Bronchial epithelial cell (primary cell): Measurements from ENCODE around the gene PTPRN2. TPM values are rescaled to one million over a fixed set of nuclear protein-coding genes. Genes with fewer than 3 reads are reported as not detected.
"Not testable (repeated sequence)": the region's sequence is repeated elsewhere in the genome, so short reads cannot be mapped to it uniquely, and the experiment has no call there.

Source experiments
- DNase-seq: peaks from one replicate; pipeline ENCODE4 v3.0.0-alpha.2; 2010; ENCODE audit warnings: low read depth
- FAIRE-seq: peaks from 2 replicates; lab custom pipeline; 2011; peaks lifted over from hg19 to GRCh38; lab: Jason Lieb, UNC
- H3K27me3 ChIP-seq: 2 replicates; pipeline ENCODE4 v1.5.1; 2011; ENCODE audit warnings: low read length; ENCODE audit not compliant: control insufficient read depth, insufficient read depth
- H3K36me3 ChIP-seq: 2 replicates; pipeline ENCODE4 v1.5.1; 2011; ENCODE audit warnings: low read length; ENCODE audit not compliant: control insufficient read depth, insufficient read depth
- H3K4me3 ChIP-seq: 2 replicates; pipeline ENCODE4 v1.5.1; 2011; ENCODE audit warnings: mild to moderate bottlenecking, low read depth, low read length, control low read depth
- total RNA-seq: library from RNA; depleted of rRNA; stranded (reverse); fragments of >200 nt; gene quantifications from 2 replicates; pipeline ENCODE4 v1.2.1, GENCODE V29; 2014
- TF ChIP-seq, protein P1 (sequence below): IDR thresholded peaks from 2 replicates; pipeline ENCODE4 v1.5.1; 2011; ENCODE audit warnings: mild to moderate bottlenecking, moderate library complexity, low read length, control low read depth, inconsistent platforms; ENCODE audit not compliant: insufficient read depth, severe bottlenecking

PTPRN2 gene
- total RNA-seq, 1 donor from 2014 or later: 1.1 TPM

DNA sequence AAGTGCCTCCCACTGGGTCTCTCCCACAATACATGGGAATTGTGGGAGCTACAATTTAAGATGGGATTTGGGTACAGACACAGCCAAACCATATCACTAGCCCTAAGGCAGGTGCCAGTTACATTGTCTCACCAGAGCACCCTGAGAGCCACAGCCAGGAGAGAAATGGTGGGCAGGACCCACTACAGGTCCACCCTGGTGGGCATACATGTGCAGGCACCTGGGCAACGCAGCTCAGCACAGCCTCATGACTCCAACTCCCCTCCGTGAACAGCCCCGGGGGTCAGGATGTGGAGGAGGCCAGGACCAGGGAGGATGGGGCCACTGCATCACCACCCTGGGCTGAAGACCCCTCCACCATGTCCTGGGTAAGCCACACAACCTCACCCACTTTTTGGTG lies 205.7 kb downstream of the PTPRN2 start:
- Histone ChIP-seq H3K27me3 (no peaks in the 10 kb centered on the region), H3K4me3 (no peak overlapping the region), H3K36me3 (no peaks in the 10 kb centered on the region)
- DNase-seq (no peak), FAIRE-seq (no peak)
- TF ChIP-seq, protein P1, sequence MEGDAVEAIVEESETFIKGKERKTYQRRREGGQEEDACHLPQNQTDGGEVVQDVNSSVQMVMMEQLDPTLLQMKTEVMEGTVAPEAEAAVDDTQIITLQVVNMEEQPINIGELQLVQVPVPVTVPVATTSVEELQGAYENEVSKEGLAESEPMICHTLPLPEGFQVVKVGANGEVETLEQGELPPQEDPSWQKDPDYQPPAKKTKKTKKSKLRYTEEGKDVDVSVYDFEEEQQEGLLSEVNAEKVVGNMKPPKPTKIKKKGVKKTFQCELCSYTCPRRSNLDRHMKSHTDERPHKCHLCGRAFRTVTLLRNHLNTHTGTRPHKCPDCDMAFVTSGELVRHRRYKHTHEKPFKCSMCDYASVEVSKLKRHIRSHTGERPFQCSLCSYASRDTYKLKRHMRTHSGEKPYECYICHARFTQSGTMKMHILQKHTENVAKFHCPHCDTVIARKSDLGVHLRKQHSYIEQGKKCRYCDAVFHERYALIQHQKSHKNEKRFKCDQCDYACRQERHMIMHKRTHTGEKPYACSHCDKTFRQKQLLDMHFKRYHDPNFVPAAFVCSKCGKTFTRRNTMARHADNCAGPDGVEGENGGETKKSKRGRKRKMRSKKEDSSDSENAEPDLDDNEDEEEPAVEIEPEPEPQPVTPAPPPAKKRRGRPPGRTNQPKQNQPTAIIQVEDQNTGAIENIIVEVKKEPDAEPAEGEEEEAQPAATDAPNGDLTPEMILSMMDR: no peak

DNA sequence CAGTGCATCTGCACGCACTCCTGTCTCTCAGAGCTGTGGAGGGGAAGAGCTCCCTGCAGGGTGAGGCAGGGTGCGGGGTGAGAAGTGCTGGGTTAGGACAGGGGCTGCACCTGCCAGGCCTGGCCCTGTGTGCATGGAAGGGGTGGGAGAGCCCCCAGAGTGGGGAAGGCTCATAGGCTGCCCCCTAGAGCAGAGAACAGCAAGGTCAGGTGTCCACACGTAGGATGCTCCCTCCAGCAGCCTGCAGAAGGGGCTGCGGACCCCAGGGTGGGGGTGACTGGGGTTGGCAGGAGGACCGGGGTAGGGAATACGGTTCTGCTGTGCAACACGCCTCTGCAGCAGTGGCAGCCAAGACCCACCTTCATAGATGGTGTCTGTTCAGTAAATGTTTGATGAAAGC lies 208.6 kb downstream of the PTPRN2 start:
- Histone ChIP-seq H3K27me3 (no peaks in the 10 kb centered on the region), H3K36me3 (no peaks in the 10 kb centered on the region), H3K4me3 (no peak overlapping the region)
- DNase-seq (no peak), FAIRE-seq (no peak)
- TF ChIP-seq, protein P1: no peak

DNA sequence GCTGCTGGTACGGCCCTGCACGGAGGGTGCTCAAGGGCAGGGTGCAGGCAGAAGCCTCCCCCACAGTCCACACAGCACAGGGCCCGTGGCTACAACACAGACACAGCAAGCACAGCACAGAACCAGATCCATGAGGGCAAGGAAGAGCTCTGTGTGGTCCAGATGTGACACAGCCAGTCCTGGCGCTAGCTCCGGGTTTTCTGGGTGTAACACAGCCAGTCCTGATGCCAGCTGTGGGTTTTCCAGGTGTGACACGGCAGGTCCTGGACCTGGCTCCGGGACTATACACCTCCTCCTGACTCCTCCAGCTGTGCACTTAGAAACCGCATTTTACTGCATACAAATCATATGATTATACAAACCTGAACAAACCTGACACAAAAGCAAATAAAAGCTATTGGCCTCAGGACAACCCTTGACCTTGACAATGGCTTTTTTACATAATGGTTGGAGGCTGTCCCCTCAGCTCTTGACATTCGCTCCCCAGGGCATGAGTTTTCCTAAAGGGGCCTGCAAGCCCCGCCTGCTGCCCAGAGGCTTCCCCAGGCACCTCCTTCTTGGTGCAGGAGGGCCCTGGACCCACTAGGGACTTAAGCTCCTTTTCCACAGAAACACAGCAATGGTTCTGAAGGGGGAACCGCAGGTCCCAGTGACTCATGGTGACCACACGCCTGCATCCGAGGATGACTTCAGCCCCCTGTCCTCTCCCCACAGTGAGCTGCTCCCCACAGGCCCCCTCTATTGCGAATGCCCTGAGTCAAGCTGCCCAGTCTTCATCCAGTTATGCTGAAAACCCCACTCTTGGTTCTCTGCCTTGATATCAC lies 209.6 kb downstream of the PTPRN2 start:
- DNase-seq (peak; percentile 8), FAIRE-seq (no peak)
- no peaks in the 10 kb centered on the region for H3K27me3 ChIP-seq
- TF ChIP-seq, protein P1: no peak
- no peaks in the 10 kb centered on the region for H3K36me3 ChIP-seq
- H3K4me3 ChIP-seq: no peak overlapping the region

DNA sequence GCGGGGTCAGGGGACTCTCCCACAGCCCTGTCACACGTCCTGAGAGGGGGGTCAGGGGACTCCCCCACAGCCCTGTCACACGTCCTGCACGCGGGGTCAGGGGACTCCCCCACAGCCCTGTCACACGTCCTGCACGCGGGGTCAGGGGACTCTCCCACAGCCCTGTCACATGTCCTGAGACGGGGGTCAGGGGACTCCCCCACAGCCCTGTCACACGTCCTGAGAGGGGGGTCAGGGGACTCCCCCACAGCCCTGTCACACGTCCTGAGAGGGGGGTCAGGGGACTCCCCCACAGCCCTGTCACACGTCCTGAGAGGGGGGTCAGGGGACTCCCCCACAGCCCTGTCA lies 210.8 kb downstream of the PTPRN2 start:
- not testable (repeated sequence) for DNase-seq, FAIRE-seq, H3K36me3 ChIP-seq, H3K4me3 ChIP-seq, H3K27me3 ChIP-seq

DNA sequence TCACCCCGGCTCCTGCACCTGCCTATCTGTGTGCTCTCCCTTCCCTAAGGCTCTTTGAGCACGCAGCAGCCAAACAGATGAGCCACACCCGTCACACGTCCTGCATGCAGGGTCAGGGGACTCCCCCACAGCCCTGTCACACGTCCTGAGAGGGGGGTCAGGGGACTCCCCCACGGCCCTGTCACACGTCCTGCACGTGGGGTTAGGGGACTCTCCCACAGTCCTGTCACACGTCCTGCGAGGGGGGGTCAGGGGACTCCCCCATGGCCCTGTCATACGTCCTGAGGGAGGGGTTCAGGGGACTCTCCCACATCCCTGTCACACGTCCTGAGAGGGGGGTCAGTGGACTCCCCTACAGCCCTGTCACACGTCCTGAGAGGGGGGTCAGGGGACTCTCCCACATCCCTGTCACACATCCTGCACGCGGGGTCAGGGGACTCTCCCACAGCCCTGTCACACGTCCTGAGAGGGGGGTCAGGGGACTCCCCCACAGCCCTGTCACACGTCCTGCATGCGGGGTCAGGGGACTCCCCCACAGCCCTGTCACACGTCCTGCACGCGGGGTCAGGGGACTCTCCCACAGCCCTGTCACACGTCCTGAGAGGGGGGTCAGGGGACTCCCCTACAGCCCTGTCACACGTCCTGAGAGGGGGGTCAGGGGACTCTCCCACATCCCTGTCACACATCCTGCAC lies 211.3 kb downstream of the PTPRN2 start:
- not testable (repeated sequence) for DNase-seq, FAIRE-seq, H3K36me3 ChIP-seq, H3K4me3 ChIP-seq, H3K27me3 ChIP-seq

DNA sequence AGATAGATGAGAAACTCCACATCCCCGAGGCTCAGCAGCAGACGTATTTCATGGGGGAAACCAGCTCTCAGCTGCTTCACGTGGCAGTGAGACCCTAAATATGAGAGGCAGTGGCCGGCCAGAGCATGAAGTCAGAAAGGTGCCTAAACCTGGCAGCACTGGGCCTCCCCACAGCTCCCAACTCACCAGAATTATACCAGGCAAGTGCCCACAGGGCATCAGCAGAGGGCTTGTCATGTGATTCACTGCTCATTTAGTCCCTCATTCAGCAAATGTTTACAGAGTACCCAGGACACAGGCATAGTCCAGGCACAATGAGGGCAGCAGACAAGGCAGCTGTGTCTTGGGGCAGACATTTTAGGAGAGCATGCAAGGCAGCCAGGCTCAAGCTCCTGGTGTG lies 212.6 kb downstream of the PTPRN2 start:
- TF ChIP-seq, protein P1: no peak
- H3K36me3 ChIP-seq: no peaks in the 10 kb centered on the region
- FAIRE-seq: no peak
- peak; percentile 29 for DNase-seq
- H3K27me3 ChIP-seq: no peaks in the 10 kb centered on the region
- H3K4me3 ChIP-seq: no peak overlapping the region
